Ovary (tissue), 3 donors: ENCODE results near the gene C20orf204.

ENCODE experiments used
- CTCF ChIP-seq, 3 donors: fragments of 450-650 bp in 2 of 3; fragments of 200-600 bp in 1 of 3; IDR thresholded peaks; one replicate each; pipeline versions ENCODE4 v1.5.1 to v1.8.0; 2016 to 2022; ENCODE audit warnings: antibody characterized with exemption in 3 of 3, mild to moderate bottlenecking in 1 of 3
- POLR2A ChIP-seq: fragments of 450-650 bp; IDR thresholded peaks from one replicate; pipeline ENCODE4 v1.6.1; 2017; ENCODE audit warnings: antibody characterized with exemption, mild to moderate bottlenecking, moderate library complexity
- donor health status: DM: no; HTN: no; CAD: no.

GRCh38 chr20:64044484-64045247 lies 8.7 kb downstream of the C20orf204 start:
- TF ChIP-seq POLR2A (no peak), CTCF (IDR thresholded peaks at IDR 0.05) (no peak)
